B cell (primary cell): ENCODE measurements around the gene POLE.

Source experiments
- CTCF ChIP-seq: fragments of 200-600 bp; IDR thresholded peaks from one replicate; pipeline ENCODE4 v1.8.0; 2022; ENCODE audit warnings: antibody characterized with exemption, mild to moderate bottlenecking
- EZH2 ChIP-seq: IDR thresholded peaks from 2 replicates; pipeline ENCODE4 v1.6.1; 2012; ENCODE audit warnings: borderline replicate concordance, low read depth, mild to moderate bottlenecking, moderate library complexity, low read length; ENCODE audit not compliant: insufficient read depth, poor library complexity, severe bottlenecking

- no peak for TF ChIP-seq CTCF
- TF ChIP-seq EZH2: no peak
Measured at GRCh38 chr12:132619386-132620112, 67.6 kb downstream of the POLE start.
